Esophagus muscularis mucosa (tissue), 3 donors: ENCODE measurements around the gene PCNX1.

Experiments
- CTCF ChIP-seq, 3 experiments: fragments of 200-600 bp in 2 of 3; fragments of 450-650 bp in 1 of 3; sonication (generic) in 2 of 3; IDR thresholded peaks; one replicate each; pipeline ENCODE4 v1.5.1; 2017 to 2019; ENCODE audit warnings: antibody characterized with exemption in 3 of 3, mild to moderate bottlenecking in 2 of 3, moderate library complexity in 1 of 3
- EP300 ChIP-seq: sonication (generic); formaldehyde crosslinking; IDR thresholded peaks from one replicate; pipeline ENCODE4 v1.6.1; 2017; ENCODE audit warnings: antibody characterized with exemption

- no peak for TF ChIP-seq CTCF (IDR thresholded peaks at IDR 0.05)
- no peak for TF ChIP-seq EP300
Measured at GRCh38 chr14:70884595-70885342, 22.5 kb upstream of the PCNX1 start.
